GM23338 (cell line): ENCODE data around the gene TRIM34. TPM values are rescaled to one million over a fixed set of nuclear protein-coding genes. Genes with fewer than 3 reads are reported as not detected.

Source experiments
- ATAC-seq: fragments of 200-7000 bp; cut with Tn5 transposase; 3 replicates; pipeline ENCODE4 v1.9.1; 2020
- DNase-seq: peaks from one replicate; pipeline ENCODE4 v3.0.0-alpha.2; 2015; ENCODE audit warnings: low spot score
- H2AFZ ChIP-seq: fragments of 200-600 bp; sonication (generic); 2 replicates; pipeline ENCODE4 v1.8.0; 2016; ENCODE audit warnings: antibody characterized with exemption, mild to moderate bottlenecking, moderate library complexity
- H3F3A ChIP-seq: fragments of 200-600 bp; sonication (generic); replicated peaks from 2 replicates; pipeline ENCODE4 v1.8.0; 2017; ENCODE audit warnings: antibody characterized with exemption, mixed run types, low read depth
- H3K27ac ChIP-seq: fragments of 200-600 bp; sonication (generic); 2 replicates; pipeline ENCODE4 v1.6.1; 2016; ENCODE audit warnings: low read depth
- H3K27me3 ChIP-seq: fragments of 200-600 bp; sonication (generic); 2 replicates; pipeline ENCODE4 v1.8.0; 2016; ENCODE audit warnings: mild to moderate bottlenecking, mixed run types, moderate library complexity; ENCODE audit not compliant: insufficient read depth
- H3K36me3 ChIP-seq: fragments of 200-600 bp; sonication (generic); 2 replicates; pipeline ENCODE4 v1.8.0; 2016; ENCODE audit warnings: mild to moderate bottlenecking; ENCODE audit not compliant: insufficient read depth
- H3K4me1 ChIP-seq: fragments of 200-600 bp; sonication (generic); 2 replicates; pipeline ENCODE4 v1.8.0; 2016; ENCODE audit warnings: mild to moderate bottlenecking, moderate library complexity; ENCODE audit not compliant: insufficient read depth
- H3K4me2 ChIP-seq: fragments of 200-600 bp; sonication (generic); 2 replicates; pipeline ENCODE4 v1.7.1; 2017; ENCODE audit warnings: mixed run types
- H3K4me3 ChIP-seq: fragments of 200-600 bp; sonication (generic); 2 replicates; pipeline ENCODE4 v1.6.1; 2016; ENCODE audit warnings: mixed run types
- H3K79me2 ChIP-seq: fragments of 200-600 bp; sonication (generic); replicated peaks from 2 replicates; pipeline ENCODE4 v1.8.0; 2017; ENCODE audit warnings: mild to moderate bottlenecking; ENCODE audit not compliant: insufficient read depth
- H3K9me2 ChIP-seq: fragments of 200-600 bp; sonication (generic); 2 replicates; pipeline ENCODE4 v1.8.0; 2017; ENCODE audit not compliant: insufficient read depth
- H4K20me1 ChIP-seq: fragments of 200-600 bp; sonication (generic); replicated peaks from 2 replicates; pipeline ENCODE4 v1.8.0; 2017; ENCODE audit warnings: mild to moderate bottlenecking; ENCODE audit not compliant: insufficient read depth
- H3K27ac Mint-ChIP-seq: 2 replicates; pipeline ENCODE4 v1.8.0; 2020; ENCODE audit warnings: inconsistent platforms, mild to moderate bottlenecking, moderate library complexity, mixed read lengths
- H3K27me3 Mint-ChIP-seq: 3 replicates; pipeline ENCODE4 v1.8.0; 2022; ENCODE audit warnings: low read depth, mild to moderate bottlenecking, moderate library complexity, mixed read lengths, inconsistent platforms; ENCODE audit not compliant: insufficient read depth, poor library complexity
- H3K36me3 Mint-ChIP-seq: 3 replicates; pipeline ENCODE4 v1.8.0; 2021; ENCODE audit warnings: low read depth, mild to moderate bottlenecking, inconsistent platforms, moderate library complexity, mixed read lengths
- H3K4me1 Mint-ChIP-seq: 3 replicates; pipeline ENCODE4 v1.8.0; 2020; ENCODE audit warnings: mild to moderate bottlenecking, inconsistent platforms, mixed read lengths
- H3K4me3 Mint-ChIP-seq: 3 replicates; pipeline ENCODE4 v1.8.0; 2021; ENCODE audit warnings: moderate library complexity, mild to moderate bottlenecking, inconsistent platforms, mixed read lengths
- H3K9me3 Mint-ChIP-seq: 3 replicates; pipeline ENCODE4 v1.8.0; 2020; ENCODE audit warnings: moderate library complexity, mild to moderate bottlenecking, inconsistent platforms, mixed read lengths
- CREB1 ChIP-seq: fragments of 250-450 bp; sonication (Bioruptor Pico); IDR thresholded peaks from 2 replicates; pipeline ENCODE4 v1.5.0; 2020; ENCODE audit warnings: low read depth, mild to moderate bottlenecking, moderate library complexity
- CTCF ChIP-seq, 2 experiments: fragments of 200-600 bp in 1 of 2; sonication (generic) in 1 of 2; conservative IDR thresholded peaks; 2 replicates each; pipeline versions ENCODE4 v1.5.1 to v1.6.1; 2016 to 2017; ENCODE audit warnings: antibody characterized with exemption in 2 of 2, low read depth in 2 of 2, mild to moderate bottlenecking in 2 of 2, moderate library complexity in 1 of 2
- ETS1 ChIP-seq: IDR thresholded peaks from 2 replicates; pipeline ENCODE4 v1.6.1; 2016; ENCODE audit warnings: antibody characterized with exemption
- NANOG ChIP-seq: IDR thresholded peaks from 2 replicates; pipeline ENCODE4 v1.6.1; 2016; ENCODE audit warnings: antibody characterized with exemption, borderline replicate concordance
- POLR2AphosphoS5 ChIP-seq: IDR thresholded peaks from 2 replicates; pipeline ENCODE4 v1.6.1; 2016; ENCODE audit warnings: antibody characterized with exemption, low read depth
- REST ChIP-seq: IDR thresholded peaks from one replicate; pipeline ENCODE4 v1.6.1; 2018; ENCODE audit warnings: antibody characterized with exemption; ENCODE audit not compliant: unreplicated experiment
- STAT1 ChIP-seq: IDR thresholded peaks from one replicate; pipeline ENCODE4 v1.6.1; 2016; ENCODE audit warnings: antibody characterized with exemption; ENCODE audit not compliant: unreplicated experiment
- ZNF114 ChIP-seq: fragments of 250-450 bp; sonication (Bioruptor Pico); IDR thresholded peaks from 2 replicates; pipeline ENCODE4 v1.5.0; 2020; ENCODE audit warnings: mild to moderate bottlenecking, moderate library complexity
- polyA plus RNA-seq: library from polyadenylated mRNA; unstranded; fragments of >200 nt; fragmentation: Nextera tagmentation; extraction: Ambion mirVana; gene quantifications from 2 replicates; pipeline ENCODE4 v1.2.1, GENCODE V29; 2016
- total RNA-seq: library from RNA; depleted of rRNA; stranded (reverse); fragments of >200 nt; shearing (Covaris generic); gene quantifications from 2 replicates; pipeline ENCODE4 v1.2.3, GENCODE V29; 2014

The TRIM34 gene
- total and polyA plus RNA-seq, 2 experiments from 2014 or later, result 1.9 to 2.6 TPM

- peaks cover 8% of the 10 kb centered on the region for H3K27me3 Mint-ChIP-seq
Measured at GRCh38 chr11:5596607-5597201, 28.1 kb upstream of the TRIM34 start, which contains the start of gene TRIM6. TRIM6 (plus strand) TSS chr11:5596637; CDS start chr11:5596898, 261 bp downstream.

GRCh38 chr11:5597953-5598352 is 26.8 kb upstream of the TRIM34 start:
- Histone ChIP-seq H3F3A (0 out of 2 replicates have a peak, but pooled peaks cover 3% of the 10 kb centered on the region), H3K9me2 (peaks cover 3% of the 10 kb centered on the region; the same call in 1 of the 2 replicates), H2AFZ (no peak overlapping the region), H3K4me2 (peak overlapping the region; percentile 86), H3K27ac (peak overlapping the region; percentile 71), H3K27me3 (no peaks in the 10 kb centered on the region), H3K79me2 (peaks cover 60% of the 10 kb centered on the region), H4K20me1 (peaks cover 3% of the 10 kb centered on the region), H3K36me3 (no peaks in the 10 kb centered on the region; the same call in 1 of the 2 replicates), H3K4me3 (peak overlapping the region; percentile 88), H3K4me1 (peaks cover 33% of the 10 kb centered on the region)
- TF ChIP-seq REST (no peak), NANOG (no peak), STAT1 (no peak), POLR2AphosphoS5 (no peak), CTCF (conservative IDR thresholded peaks at IDR 0.05; ENCODE audit: low read depth in 2 of 2) (no peak), ZNF114 (CRISPR knock-in tag) (no peak), CREB1 (CRISPR knock-in tag) (no peak)
- ATAC-seq (peak; percentile 40), DNase-seq (peak; percentile 56)
- Mint-ChIP-seq H3K36me3 (peaks cover under 1% of the 10 kb centered on the region; the same call in 2 of the 3 replicates), H3K4me3 (peak overlapping the region; percentile 94), H3K4me1 (peaks cover 45% of the 10 kb centered on the region), H3K27me3 (peaks cover 8% of the 10 kb centered on the region), H3K9me3 (no peaks in the 10 kb centered on the region), H3K27ac (peak overlapping the region; percentile 79)

More at GRCh38 chr11:5596607-5597201, 28.1 kb upstream of the TRIM34 start, which contains the start of gene TRIM6:
- TF ChIP-seq ETS1 (no peak), POLR2AphosphoS5 (peak; percentile 45)
- H3F3A ChIP-seq, result 0 out of 2 replicates have a peak, but pooled peaks cover 3% of the 10 kb centered on the region
- peak within 1 kb of the TSS; percentile 90 for H3K27ac Mint-ChIP-seq
- peak within 1 kb of the TSS; percentile 86 for H3K4me2 ChIP-seq
- peaks cover 3% of the 10 kb centered on the region; the same call in 1 of the 2 replicates for H4K20me1 ChIP-seq
- peak; percentile 86 for DNase-seq
- H3K36me3 ChIP-seq, result no peaks in the 10 kb centered on the region
- peaks cover 43% of the 10 kb centered on the region for H3K4me1 Mint-ChIP-seq
- H3K9me2 ChIP-seq, result peaks cover 3% of the 10 kb centered on the region; the same call in 1 of the 2 replicates
- H3K4me3 Mint-ChIP-seq, result peak within 1 kb of the TSS; percentile 94
- no peaks in the 10 kb centered on the region for H3K9me3 Mint-ChIP-seq
- H2AFZ ChIP-seq, result peak within 1 kb of the TSS; percentile 90
- H3K27me3 ChIP-seq, result no peaks in the 10 kb centered on the region
- H3K79me2 ChIP-seq, result peaks cover 47% of the 10 kb centered on the region
- no peaks in the 10 kb centered on the region for H3K36me3 Mint-ChIP-seq
- H3K4me1 ChIP-seq, result peaks cover 33% of the 10 kb centered on the region
- H3K27ac ChIP-seq, result peak within 1 kb of the TSS; percentile 86
- ATAC-seq, result peak; percentile 75
- H3K4me3 ChIP-seq, result peak within 1 kb of the TSS; percentile 88
